HG03064 (cell line): ENCODE measurements around the gene NDUFB10.

ENCODE experiments used
- ATAC-seq: cut with Tn5 transposase; IDR thresholded peaks from one replicate; pipeline ENCODE4 v1.9.1; 2021; ENCODE audit warnings: low read depth; ENCODE audit not compliant: unreplicated experiment

NDUFB10 gene

DNA sequence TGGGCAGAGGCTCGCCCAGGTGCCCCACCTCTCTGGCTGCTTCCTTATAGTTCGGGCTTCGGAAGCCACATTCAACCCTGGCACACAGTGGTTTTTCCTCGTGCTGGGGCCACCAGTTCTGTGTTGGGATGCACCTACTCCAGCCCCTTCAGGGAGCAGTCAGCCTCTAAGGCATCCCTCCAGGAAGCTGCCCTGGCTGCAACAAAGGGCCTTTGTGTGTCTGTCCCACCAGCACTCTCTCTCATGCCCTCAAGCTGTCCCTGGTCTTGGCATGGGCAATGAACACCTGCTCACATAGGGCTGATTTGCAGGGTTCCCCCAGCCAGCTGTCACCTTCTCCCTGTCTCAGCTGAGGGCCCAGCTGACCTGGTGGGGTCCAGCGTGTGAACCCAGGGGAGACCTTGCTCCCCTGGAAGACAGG lies 22.7 kb downstream of the NDUFB10 start:
- no peak for ATAC-seq

DNA sequence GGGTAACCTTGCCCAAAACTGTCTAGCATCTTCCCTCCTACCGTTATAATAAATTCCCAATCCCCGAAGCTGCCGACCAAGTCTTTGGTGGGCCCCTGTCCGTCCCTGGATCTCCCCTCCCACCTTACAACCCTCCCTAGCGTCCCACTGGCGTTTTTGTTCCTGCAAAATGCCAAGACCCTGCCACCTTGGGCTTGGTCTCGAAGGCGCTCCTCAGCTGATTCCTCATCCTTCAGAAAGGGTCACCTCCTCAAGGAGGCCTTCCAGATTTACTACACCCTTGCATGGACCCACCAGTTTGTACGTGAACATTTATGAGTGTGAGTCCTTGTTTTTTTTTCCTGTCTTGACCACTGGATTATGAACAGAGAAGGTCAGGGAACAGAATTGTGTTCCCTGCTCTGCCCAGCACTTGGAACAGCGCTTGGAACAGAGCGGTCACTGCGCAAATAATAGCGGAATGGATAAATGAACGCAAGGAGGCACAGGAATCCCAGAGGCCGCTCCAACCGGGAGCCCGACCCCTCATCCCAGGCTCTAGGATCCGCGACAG lies 23.7 kb downstream of the NDUFB10 start:
- ATAC-seq, result no peak

DNA sequence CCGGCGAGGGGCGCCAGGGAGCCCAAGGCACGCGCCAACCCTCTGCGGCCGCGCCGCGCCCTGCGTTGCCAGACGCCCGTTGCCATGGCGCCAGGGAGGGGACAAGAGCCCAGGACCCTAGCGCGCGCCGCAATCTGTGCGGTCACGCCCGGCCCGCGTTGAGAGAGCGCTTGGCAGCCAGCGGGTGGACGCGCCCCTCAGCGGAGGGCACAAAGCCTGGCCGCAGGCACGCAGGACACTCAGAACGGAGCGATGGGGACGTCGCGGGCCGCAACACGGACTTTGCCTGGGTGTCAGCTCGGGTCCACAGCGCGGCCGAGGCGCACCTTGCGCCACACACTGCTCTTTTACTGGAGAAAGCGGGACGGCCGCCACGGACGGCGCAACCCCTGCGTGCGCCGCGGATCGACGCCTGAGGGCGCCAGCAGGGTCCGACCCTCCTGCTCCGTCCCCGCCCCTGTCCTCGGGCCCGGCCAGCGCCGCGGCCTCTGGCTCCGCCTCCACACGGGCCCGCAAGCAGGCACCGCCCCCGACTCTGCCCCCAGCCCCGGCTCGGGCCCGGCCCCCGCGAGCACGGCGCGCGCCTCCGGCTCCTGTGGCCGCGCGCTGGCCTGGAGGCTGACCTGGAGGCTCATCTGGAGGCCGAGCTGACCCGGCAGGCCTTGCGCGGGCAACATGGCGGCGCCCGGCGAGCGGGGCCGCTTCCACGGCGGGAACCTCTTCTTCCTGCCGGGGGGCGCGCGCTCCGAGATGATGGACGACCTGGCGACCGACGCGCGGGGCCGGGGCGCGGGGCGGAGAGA lies 24.4 kb downstream of the NDUFB10 start, which contains the start of gene GFER:
TSS of gene GFER (plus strand) at position 650 of the 803 bp plus-strand sequence. CDS start at position 676, 26 bp downstream.
- ATAC-seq, result peak; percentile 64

DNA sequence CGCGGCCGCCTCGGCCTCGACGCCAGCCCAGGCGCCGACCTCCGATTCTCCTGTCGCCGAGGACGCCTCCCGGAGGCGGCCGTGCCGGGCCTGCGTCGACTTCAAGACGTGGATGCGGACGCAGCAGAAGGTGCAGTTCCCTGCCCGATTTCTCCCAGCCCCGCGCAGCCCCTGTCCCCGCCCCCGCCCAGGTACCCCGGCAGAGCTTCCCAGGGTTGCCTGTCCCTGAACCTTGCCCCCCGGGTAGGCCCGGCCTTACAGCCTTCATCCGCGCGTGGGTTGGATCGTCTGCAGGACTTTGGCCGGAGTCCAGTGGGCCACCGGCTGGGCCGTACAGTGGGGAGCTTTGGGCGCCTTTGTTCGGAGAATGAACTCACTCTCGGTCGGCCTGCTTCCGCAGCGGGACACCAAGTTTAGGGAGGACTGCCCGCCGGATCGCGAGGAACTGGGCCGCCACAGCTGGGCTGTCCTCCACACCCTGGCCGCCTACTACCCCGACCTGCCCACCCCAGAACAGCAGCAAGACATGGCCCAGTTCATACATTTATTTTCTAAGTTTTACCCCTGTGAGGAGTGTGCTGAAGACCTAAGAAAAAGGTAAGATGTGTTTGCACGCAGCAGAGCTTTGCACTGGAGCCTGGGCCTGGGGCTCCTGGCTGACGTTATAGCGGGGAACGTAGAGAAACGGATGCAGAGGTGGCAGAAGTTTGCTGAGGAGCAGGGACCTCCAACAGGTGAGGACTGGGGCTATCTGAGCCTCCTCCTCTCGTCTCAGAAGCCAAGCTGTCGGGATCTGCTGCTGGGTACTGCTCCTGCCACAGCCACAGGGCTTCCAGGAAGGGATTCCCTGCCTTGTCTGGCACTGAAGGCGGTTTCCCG lies 25.2 kb downstream of the NDUFB10 start:
- ATAC-seq, result no peak

DNA sequence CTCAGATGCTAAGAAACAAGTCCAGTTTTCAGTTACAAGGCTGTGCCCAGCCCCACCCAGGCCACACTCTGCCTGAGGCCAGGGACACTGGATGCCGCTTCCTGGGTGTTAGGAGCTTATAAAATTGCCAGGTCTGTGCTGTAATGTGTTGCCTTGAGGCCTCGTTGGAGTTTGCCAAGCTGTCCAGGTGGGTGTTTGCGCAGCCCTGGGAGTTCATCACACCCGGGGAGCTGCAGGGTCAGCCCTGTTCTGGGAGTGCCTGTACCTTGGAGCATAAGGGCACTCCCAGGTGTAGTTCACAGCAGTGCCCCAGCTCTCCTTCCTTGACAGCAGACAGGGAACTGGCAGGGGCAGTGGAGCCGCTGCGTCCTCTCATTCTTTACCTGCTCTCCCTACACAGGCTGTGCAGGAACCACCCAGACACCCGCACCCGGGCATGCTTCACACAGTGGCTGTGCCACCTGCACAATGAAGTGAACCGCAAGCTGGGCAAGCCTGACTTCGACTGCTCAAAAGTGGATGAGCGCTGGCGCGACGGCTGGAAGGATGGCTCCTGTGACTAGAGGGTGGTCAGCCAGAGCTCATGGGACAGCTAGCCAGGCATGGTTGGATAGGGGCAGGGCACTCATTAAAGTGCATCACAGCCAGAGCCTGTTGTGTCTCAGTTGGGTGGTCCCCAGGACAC lies 26.3 kb downstream of the NDUFB10 start:
- no peak for ATAC-seq

DNA sequence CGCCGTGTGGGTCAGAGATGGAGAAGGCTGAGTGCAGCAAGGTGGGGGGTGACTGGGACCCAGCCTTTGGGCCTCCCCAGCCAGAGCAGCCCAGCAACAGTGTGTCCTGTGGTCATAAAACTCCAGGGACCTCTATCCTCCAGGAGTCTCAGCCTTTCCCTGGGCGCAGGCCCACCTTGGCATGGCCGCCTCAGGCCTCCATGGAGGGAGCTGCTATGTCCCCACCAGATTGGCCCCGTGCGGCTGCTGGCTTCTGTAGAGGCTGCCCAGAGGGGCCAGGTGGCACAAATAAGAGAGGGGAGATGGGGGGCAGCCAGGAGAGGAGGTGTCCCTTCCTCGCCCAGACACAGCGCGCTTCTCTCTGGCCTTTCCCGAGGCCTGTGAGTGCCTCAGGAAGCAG lies 27.9 kb downstream of the NDUFB10 start:
- no peak for ATAC-seq

DNA sequence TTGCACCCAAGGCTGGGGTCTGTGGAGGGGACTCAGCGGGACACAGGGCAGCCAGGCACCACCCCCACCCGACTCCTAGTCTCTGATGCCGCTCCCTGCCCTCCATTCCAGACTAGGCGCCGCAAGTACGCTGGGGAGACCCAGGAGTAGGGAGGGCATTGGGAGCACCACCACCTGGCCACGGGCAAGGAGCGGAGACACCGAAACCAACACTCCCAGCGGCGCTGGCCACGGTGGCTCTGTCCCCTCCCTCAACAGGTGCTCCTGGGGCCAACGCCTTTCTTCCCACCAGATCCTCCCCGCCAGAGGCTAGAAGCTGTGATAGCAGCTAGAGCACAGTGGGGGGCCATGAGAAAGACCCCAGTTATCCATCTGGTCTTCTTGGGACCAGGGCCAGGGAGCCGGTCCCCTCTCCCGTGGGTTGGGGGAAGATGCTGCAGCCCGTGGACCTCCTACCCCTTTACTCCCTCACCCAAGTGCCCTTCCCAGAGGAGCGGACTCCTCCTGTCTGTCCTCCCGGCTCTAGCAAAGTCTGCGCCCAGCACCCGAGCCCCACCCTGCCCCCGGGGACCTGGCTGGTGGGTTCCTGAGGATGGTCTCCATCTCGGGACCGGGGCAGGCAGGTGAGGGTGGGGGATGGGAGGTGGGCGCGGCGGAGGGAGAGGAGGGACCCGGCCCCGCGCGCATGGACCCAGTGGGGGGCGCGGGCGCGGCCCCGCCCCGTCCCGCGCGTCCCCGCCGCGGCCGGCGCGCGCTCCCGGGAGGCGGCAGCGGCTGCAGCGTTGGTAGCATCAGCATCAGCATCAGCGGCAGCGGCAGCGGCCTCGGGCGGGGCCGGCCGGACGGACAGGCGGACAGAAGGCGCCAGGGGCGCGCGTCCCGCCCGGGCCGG lies 30.1 kb downstream of the NDUFB10 start, which contains the start of gene SYNGR3:
TSS of gene SYNGR3 (plus strand) at position 762 of the 892 bp plus-strand sequence. CDS start 133 bp downstream, outside the sequence.
- ATAC-seq, result no peak

DNA sequence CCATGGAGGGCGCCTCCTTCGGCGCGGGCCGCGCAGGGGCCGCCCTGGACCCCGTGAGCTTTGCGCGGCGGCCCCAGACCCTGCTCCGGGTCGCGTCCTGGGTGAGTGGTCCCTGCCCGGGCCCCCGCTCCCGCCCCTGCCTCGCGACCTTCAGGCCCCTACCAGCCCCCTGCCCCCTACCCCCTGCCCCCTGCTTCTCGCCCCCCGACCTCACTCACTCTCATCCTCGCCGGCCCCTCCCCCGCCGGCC lies 30.7 kb downstream of the NDUFB10 start:
- ATAC-seq, result no peak

DNA sequence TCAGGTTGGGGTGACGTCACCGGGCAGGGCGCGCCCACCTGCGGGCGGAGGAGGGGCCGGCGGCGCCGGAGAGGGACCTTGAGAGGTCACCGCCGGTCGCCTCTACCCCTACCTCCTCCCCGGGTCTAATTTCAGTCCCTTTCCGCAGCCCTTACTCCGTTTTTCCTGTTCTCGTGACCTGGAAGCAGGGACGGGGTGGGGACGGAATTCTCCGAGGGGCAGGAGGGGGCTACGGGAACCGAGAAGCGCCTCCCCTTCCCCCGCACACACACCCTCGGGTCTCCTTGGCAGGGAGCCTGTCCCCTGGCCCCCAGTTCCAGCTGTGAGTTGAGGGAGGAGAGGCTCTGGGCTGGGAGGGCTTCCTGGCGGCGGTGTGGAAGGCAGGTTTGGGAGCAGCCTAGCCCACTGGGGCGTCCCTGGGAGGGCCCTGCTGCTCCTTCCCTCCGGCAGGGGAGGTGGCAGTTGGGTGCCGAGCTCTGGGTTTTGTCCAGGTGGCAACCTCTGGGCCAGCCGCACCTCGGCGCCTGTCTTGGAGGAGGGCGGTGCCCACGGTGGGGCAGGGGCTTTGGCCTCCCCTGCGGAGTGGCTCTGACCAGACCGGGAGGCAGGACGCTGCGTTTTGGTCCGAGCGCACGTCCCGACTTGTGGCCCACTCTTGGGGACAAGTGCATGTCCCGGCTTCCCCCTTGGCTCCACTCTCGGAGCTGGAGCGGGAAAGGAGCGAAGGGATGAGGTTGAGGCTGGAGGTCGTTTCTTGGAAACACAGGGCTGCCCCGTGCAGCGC lies 31.2 kb downstream of the NDUFB10 start:
- no peak for ATAC-seq

DNA sequence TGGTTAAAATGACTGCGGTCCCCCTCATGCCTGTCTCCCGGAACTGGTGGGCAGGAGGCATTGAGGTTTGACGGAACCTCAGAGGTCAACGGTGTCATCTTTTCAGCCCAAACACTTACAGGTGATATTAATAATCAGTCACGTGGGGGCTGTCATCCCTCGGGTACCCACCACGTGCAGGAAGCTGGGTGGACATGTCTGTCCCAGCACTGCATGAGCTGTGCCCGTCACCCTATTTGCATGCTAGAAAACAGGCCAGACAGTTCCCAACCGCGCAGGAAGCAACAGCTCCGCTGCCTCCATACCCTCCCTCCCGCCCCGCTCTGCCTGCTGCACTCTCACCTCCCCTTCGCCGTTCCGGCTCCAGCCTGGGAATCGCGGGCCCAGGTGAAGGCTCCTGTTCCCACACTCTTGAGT lies 31.8 kb downstream of the NDUFB10 start:
- ATAC-seq, result no peak

DNA sequence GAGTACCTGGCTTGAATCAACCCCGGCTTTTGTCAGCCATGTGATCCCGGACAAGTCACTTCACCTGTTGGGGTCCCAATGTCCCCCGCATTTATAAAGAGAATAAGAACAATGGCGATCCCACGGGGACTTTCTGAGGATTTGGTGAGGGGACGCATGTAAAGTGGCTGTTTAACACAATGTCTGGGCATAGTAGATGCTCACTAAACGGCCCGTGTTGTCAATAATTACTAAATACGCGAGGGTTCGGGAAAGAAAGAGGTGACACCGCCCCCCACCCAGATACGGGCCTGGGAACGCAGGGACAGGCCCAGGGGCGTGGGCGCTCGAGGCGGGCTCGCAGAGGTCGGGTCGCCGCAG lies 32.2 kb downstream of the NDUFB10 start:
- ATAC-seq, result no peak

DNA sequence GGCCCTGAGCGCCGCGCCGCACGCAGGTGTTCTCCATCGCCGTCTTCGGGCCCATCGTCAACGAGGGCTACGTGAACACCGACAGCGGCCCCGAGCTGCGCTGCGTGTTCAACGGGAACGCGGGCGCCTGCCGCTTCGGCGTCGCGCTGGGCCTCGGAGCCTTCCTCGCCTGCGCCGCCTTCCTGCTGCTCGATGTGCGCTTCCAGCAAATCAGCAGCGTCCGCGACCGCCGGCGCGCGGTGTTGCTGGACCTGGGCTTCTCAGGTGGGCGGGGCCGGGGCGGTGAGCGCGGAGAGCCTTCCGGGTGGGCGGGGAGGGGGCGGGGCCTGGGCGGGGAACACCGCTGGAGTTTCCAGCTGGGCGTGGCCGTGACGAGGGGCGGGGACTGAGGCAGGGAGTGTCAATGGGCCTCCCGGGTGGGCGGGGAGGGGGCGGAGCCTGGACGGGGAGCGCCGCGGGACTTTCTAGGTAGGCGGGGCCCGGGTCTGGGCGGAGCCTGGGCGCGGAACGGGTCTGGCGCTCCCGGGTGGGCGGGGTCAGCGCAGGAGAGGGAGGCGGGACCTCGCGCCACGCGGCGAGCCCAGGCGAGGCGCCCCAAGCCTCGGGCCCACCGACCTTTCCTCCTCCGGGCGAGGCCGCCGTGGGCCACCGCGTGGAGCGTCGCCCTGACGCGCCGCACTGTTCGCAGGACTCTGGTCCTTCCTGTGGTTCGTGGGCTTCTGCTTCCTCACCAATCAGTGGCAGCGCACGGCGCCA lies 32.8 kb downstream of the NDUFB10 start:
- ATAC-seq, result peak; percentile 42

DNA sequence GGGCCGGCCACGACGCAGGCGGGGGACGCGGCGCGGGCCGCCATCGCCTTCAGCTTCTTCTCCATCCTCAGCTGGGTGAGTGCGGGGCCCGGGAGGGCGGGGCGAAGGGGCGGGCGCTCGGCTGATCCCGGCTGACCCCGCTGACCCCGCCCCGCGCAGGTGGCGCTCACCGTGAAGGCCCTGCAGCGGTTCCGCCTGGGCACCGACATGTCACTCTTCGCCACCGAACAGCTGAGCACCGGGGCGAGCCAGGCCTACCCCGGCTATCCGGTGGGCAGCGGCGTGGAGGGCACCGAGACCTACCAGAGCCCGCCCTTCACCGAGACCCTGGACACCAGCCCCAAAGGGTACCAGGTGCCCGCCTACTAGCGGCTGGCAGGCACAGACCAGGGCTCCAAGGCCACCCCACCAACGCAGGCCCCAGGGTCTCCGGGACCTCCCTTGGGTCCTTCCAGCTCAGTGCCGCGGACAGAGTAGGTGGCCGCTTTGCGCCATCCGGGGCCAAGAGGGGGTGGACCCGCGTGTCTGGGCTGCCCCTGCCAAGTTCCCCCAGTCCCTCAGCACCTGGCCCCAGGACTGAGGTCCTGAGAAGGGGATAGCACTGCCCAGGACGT lies 33.5 kb downstream of the NDUFB10 start:
- no peak for ATAC-seq

DNA sequence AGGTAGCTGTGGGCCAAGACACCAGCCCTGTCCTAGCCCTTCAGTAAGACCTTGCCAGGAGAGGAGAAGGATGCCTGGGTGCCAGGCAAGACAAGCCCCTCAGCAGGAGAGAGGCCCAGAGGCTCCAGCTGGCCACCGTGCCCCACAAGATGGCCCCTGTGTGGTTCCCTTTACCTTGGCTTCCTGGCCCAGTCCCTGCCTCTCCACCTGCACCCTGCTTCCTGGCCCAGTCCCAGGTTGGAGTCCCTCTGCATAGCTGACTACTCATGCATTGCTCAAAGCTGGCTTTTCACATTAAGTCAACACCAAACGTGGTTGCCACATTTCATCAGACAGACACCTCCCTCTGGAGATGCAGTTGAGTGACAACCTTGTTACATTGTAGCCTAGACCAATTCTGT lies 34.4 kb downstream of the NDUFB10 start:
- no peak for ATAC-seq

DNA sequence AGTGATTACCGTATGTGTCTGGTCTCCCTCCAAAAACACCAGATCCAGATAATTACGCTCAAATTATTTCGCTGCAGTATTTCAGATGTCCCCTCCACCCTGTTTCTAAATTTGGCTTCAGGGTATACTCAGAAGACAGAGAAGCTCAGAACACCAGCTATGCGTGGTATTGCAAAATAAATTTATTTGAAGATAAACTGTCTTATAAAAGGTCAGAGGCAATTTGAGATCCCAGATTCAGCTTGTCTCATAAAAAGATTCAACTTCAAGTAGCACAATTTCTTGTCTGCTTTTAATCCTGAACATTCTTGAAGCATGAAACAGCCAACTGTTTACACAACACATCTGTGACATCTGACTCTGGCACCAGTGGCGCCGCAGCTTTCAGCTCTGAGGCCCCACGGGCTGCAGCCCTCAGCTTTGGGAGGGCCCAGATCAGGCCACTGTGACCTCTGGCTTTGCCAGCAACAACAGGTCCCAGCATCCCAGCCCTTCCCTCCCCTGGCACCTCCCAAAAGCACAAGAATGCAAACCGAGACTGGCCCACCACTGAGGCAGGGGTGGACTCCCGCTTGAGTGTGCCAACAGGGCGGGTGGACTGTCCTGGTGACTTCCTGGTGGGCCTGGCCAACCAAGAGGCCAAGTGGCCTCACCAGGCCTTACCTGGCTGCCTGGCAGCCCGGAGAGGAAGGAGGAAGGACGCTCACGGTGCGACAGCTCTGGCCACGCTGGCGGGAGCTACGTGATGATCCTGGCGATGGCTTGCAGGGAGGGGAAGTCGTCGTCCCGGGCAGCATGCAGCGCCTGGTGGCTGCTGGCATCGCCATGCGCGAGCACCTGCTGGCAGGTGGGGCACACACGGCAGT lies 38.4 kb downstream of the NDUFB10 start:
- ATAC-seq, result no peak

DNA sequence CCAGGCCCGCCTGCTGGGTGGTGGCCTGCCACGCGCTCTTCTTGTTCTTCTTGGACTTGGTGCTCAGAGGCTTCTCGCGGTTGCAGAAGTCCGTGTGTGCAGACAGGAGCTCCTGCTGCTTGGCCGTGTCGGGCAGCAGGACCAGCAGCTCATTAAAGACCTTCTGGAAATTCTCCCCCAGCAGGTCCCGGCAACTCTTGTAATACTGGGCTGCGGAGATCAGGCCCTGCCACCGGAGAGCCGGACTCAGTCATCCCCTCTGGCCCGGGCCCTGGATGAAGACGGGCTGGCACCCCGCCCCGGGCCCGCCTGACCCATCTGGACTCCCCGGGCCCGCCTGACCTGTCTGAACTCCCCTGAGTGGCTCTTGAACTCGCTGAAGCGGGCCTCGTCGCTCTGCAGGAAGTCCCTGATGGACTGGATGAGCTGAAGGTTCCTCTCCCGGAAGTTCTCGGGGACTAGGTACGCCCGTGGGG lies 39.1 kb downstream of the NDUFB10 start:
- no peak for ATAC-seq
